Measurements from ENCODE around the gene PIN1.

PIN1 gene

GRCh38 chr19:9885077-9885552 lies 50.0 kb downstream of the PIN1 start:
- no peak for DNase-seq (ENCODE audit: low read depth in 2 of 2)

- DNase-seq (ENCODE audit: low read depth in 2 of 2) = no peak
Observed at GRCh38 chr19:9891609-9892373, 56.7 kb downstream of the PIN1 start.
